Measurements from ENCODE around the gene HSFX2. TPM values are rescaled to one million over a fixed set of nuclear protein-coding genes. Genes with fewer than 3 reads are reported as not detected.
"Not testable (repeated sequence)": the region's sequence is repeated elsewhere in the genome, so short reads cannot be mapped to it uniquely, and the experiment has no call there.

HSFX2 gene, protein sequence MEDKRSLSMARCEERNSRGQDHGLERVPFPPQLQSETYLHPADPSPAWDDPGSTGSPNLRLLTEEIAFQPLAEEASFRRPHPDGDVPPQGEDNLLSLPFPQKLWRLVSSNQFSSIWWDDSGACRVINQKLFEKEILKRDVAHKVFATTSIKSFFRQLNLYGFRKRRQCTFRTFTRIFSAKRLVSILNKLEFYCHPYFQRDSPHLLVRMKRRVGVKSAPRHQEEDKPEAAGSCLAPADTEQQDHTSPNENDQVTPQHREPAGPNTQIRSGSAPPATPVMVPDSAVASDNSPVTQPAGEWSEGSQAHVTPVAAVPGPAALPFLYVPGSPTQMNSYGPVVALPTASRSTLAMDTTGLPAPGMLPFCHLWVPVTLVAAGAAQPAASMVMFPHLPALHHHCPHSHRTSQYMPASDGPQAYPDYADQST
- 0.18 TPM for polyA plus RNA-seq (ENCODE audit: insufficient read length)

GRCh38 chrX:149595214-149595613 lies at the start of gene HSFX2:
Gene HSFX2, minus strand, starts transcription at chrX:149595314. Its CDS starts 614 bp downstream, at chrX:149594700.
- not testable (repeated sequence) for DNase-seq (ENCODE audit: low read depth)

DNA sequence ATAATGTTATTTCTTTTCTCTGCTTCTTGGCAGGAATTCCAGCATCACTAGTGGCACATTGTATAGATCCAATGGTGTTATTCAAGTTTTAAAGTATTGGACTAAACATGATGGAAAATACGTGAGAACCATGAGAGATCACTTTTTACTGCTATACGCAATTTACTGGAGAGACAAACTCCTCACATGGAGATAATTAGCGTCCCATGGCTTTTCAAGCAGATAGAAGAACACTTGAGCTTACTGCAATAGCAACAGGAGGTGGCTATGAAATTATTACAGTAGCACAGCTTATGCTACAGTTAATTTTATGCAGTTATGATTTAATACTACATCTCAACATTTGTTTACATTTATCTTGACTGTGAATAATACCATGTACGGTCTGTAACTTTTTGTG lies 48.4 kb upstream of the HSFX2 start:
- no peak for DNase-seq (ENCODE audit: low read depth)

- no peak for DNase-seq (ENCODE audit: low read depth)
Observed at GRCh38 chrX:149641835-149642234, 46.7 kb upstream of the HSFX2 start.

DNA sequence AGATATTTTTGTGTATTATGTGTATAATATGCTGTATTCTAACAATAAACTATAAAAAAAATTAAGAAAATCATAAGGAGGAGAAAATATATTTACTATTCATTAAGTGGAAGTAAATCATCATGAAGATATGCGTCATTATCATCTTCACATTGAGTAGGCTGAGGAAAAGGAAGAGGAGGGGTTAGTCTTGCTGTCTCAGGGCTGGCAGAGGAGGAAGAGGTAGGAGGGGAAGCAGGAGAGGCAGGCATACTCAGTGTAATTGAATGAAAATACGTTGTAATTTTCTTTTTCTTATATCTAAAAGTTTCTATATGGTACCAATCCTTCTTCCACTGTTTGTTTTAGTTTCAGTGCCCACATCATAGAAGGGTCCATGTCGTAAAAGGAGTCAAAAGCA lies 46.3 kb upstream of the HSFX2 start:
- DNase-seq (ENCODE audit: low read depth) = no peak

DNA sequence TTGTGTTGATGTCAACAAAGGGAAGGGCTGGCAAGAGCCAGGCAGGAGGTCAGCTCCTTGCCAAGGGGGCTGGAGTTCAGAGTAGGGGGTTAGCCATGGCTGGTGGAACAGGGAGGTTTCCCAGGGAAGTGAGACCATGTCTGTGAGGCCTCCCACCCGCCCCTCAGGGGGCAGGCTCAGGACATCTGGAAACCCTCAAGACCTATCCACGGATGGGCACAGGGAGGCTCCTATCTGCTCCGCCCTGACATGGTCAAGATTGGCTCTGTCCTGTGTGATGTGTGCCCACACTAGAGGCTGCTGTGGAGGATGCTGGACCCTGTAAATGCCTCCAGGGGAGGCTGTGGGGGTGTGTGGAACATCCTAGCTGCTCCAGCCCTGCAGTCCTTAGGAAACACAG lies 44.5 kb upstream of the HSFX2 start:
- DNase-seq (ENCODE audit: low read depth) = no peak

DNA sequence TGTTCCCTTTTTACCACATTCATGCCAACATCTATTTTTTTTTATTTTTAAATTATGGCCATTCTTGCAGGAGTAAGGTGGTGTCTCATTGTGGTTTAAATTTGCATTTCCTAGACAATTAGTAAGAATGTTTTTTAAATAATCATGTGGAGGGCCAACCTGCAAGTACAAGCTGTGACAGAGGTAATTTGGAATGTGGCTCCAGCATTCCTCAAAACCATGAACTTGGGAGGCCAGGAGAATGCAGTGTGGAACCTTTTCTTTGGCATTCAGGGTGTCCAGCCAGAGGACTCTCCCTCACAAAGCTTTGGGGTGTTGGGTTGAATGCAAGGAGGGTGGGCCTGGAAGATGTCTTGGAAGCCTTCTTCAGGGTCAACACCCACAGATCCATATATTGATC lies 43.7 kb upstream of the HSFX2 start:
- no peak for DNase-seq (ENCODE audit: low read depth)

DNA sequence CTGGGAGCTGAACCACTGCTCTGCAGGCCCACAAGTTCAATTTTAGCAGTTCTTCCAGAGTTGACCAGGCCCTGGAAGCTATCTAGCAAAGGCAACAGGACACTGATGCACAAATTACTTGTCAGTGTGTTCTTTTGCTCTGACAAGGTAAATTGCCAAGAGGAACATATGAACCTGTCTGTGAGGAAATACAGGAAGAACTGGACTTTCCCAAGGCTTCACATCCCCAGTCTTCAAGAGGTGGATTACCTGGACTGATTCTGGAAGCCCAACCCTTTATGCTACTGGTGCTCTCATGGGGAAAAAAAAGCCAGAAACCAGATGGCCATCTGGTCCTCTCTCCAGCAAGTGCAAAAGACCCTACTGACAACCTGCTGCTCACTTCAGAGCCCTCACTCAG lies 38.4 kb upstream of the HSFX2 start:
- DNase-seq (ENCODE audit: low read depth) = no peak

DNA sequence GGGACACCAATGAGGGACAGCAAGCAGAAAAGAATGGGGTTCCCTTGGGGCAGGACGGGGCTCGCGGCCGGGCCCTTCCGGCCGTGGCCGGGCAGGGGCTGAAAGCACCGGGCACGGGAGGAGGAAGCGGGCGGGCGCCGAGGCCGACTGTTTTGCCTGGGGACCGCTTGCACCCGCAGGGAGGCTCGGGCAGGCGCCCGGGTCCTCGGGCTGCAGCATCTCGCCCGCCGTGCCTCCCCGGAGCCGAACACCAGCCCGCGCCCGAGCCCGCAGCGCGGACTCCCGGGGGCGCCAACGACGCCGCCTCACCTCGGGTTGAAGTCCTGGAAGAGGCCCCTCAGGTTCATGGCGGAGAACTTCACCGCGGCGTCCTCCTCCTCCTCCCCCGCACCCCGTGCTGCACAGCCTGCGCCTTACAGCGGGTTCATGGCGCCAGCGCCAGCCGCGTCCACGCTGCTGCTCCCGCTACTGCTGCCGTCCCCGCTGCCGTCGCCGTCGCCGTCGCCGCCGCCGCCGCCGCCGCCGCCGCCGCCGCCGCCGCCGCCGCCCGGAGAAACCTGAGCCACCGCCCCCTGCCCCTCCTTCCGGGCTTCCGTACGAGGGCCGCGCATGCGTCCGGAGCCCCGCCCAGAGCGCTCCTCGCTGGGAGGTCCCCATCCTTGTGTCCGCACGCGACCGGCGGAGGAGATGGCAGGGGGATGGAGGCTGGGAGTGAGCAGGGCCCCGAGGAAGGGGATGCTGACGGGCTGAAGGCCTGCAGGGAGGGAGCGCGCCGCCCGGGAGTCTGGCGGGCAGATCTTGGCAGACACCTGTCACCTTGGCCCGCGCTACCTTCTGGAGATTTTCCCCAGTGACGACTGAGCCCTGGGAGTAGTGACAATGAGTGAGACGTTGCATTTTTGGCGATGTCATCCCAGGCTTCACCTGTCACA lies 36.4 kb upstream of the HSFX2 start, which contains the start of gene TMEM185A:
TSS of gene TMEM185A (minus strand) at position 559 of the 932 bp plus-strand sequence. CDS start at position 347, 212 bp downstream.
- DNase-seq (ENCODE audit: low read depth) = no peak

GRCh38 chrX:149630681-149631233 lies 35.6 kb upstream of the HSFX2 start:
- DNase-seq (ENCODE audit: low read depth) = no peak

GRCh38 chrX:149629730-149630387 lies 34.7 kb upstream of the HSFX2 start:
- DNase-seq (ENCODE audit: low read depth) = no peak

- no peak for DNase-seq (ENCODE audit: low read depth)
Observed at GRCh38 chrX:149628768-149629167, 33.7 kb upstream of the HSFX2 start.

DNA sequence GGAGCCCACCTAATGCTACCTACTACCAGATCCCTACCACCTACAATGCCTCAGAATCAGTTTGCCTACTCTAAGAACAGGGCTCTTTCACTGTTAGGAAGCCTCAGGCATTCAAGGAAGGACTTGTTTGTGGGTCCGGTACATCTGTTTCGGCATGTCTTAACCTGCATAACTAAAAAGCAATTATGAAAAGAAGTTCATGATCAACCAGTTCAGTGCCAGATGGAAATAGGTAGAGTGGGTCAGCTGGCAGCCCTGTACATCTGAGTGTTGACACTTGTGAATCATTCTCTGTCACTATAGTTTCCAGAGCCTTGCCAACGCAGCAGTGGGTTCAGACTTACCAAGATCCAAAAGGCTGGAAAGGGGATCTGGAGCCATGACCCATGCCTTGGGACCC lies 33.2 kb upstream of the HSFX2 start:
- no peak for DNase-seq (ENCODE audit: low read depth)

GRCh38 chrX:149626829-149627228 lies 31.7 kb upstream of the HSFX2 start:
- DNase-seq (ENCODE audit: low read depth) = not testable (repeated sequence)

DNA sequence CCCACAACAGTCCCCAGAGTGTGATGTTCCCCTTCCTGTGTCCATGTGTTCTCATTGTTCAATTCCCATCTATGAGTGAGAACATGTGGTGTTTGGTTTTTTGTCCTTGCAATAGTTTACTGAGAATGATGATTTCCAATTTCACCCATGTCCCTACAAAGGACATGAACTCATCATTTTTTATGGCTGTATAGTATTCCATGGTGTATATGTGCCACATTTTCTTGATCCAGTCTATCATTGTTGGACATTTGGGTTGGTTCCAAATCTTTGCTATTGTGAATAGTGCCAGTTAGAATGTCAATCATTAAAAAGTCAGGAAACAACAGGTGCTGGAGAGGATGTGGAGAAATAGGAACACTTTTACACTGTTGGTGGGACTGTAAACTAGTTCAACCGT lies 24.5 kb upstream of the HSFX2 start:
- not testable (repeated sequence) for DNase-seq (ENCODE audit: low read depth)

GRCh38 chrX:149618871-149619270 lies 23.8 kb upstream of the HSFX2 start:
- no peak for DNase-seq (ENCODE audit: low read depth)

DNA sequence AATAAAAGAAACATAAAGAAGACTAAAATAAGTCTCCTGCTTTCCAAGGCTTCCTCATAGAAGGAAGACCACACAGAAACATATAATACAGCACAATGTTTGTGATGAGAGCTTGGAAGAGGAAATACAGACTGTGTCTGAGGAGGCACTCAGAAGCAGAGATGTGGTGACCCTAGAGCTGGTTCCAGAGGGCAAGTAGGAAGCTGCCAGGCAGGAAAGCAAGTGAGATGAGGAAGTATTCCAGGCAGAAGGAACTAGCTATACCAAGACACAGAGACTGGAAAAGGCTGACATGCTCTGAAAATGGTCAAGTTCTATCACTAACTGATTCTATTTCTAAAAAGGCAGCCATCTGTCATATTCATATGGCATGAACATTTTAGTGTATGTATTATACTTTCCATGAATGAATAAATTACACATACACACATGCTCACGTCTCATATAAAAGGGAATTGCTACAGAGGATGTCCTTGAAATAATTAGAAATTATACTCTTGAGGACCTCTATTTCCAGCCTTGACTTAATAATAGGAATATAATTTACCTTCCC lies 16.6 kb upstream of the HSFX2 start:
- no peak for DNase-seq (ENCODE audit: low read depth)

DNA sequence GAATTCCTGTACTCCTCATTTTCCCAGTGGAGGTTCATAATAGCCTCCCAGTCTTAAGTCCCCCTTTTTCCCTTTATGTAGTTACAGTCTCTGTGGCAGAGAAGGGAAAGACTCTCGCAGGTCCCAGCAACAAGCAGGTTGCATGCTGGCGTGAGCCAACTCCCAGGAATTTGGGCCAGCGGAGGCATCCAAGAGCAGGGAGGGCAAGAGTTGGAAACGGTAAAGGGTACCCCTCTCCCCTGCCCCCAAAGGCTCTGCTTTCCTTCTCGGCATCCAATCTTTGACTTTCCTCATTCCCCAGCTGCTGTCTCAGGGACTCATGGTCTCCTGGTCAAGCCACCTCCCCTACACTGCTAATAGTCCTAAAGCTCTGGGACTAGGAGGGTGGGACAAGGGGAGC lies 15.4 kb upstream of the HSFX2 start:
- no peak for DNase-seq (ENCODE audit: low read depth)

DNA sequence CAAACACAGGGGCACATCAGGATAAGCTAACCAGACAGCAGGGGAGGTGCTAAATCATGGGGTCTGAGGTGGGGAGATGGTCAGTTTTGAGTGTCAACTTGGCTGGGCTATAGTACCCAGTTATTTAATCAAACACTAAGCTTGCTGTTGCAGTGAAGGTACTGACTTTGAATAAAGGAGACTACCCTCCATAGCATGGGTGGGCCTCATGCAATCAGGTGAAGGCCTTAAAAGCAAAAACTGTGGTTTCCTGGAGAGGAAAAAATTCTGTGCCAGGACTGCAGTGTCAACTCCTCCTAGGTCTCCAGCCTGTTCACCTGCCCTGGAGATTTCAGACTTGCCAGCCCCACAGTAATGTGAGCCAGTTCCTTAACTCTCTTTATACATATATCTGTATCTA lies 12.6 kb upstream of the HSFX2 start:
- no peak for DNase-seq (ENCODE audit: low read depth)

GRCh38 chrX:149605248-149605885 lies 10.3 kb upstream of the HSFX2 start:
- DNase-seq (ENCODE audit: low read depth) = not testable (repeated sequence)

GRCh38 chrX:149598603-149599002 lies 3.5 kb upstream of the HSFX2 start:
- DNase-seq (ENCODE audit: low read depth) = not testable (repeated sequence)

DNA sequence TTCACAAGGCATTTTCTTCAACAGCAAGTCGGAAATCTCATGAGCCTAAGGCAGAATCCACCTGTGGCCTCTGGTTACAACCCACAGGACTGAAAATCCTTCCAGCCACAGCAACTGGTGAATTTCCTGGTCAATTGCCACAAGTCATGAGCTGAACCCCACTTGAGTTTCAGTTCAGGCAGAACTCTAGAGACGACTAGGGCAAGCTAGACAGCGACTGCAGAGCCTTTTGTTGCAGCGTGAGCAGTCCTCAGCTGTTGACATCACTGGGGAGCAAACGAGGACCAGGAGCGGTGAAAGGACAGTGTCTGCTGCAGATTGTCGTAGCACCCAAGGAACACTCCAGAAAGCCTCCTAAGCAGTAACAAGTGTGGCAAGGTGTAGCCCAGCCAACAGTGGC lies 829 bp upstream of the HSFX2 start:
- DNase-seq (ENCODE audit: low read depth) = not testable (repeated sequence)
